NCI-H2196 treated with DMSO at 0.1 percent for 48 hours (cell line): ENCODE measurements around the gene KIDINS220.

Experiments used
- DNase-seq: peaks from one replicate; lab custom pipeline; 2025; ENCODE audit not compliant: unreplicated experiment; lab: John Stamatoyannopoulos, UW

Gene KIDINS220

GRCh38 chr2:8851811-8852560 lies 14.6 kb upstream of the KIDINS220 start:
- no peak for DNase-seq

- DNase-seq = no peak
Observed at GRCh38 chr2:8850845-8851487, 13.6 kb upstream of the KIDINS220 start.

GRCh38 chr2:8849327-8849726 lies 11.9 kb upstream of the KIDINS220 start:
- no peak for DNase-seq

- no peak for DNase-seq
Observed at GRCh38 chr2:8848328-8849100, 11.1 kb upstream of the KIDINS220 start.

GRCh38 chr2:8847400-8847799 lies 10.0 kb upstream of the KIDINS220 start:
- no peak for DNase-seq

- DNase-seq = no peak
Observed at GRCh38 chr2:8841932-8842331, 4.5 kb upstream of the KIDINS220 start.

GRCh38 chr2:8840475-8841091 lies 3.2 kb upstream of the KIDINS220 start:
- no peak for DNase-seq

- DNase-seq = no peak
Observed at GRCh38 chr2:8839189-8839965, 2.0 kb upstream of the KIDINS220 start.

GRCh38 chr2:8837795-8838140 lies 355 bp upstream of the KIDINS220 start:
- DNase-seq = no peak

GRCh38 chr2:8835279-8835678 lies 2.1 kb downstream of the KIDINS220 start:
- no peak for DNase-seq

GRCh38 chr2:8833853-8834252 lies 3.6 kb downstream of the KIDINS220 start:
- DNase-seq = no peak

GRCh38 chr2:8831516-8831915 lies 5.9 kb downstream of the KIDINS220 start:
- DNase-seq = no peak

- DNase-seq = no peak
Observed at GRCh38 chr2:8827729-8828128, 9.7 kb downstream of the KIDINS220 start.

- no peak for DNase-seq
Observed at GRCh38 chr2:8822218-8822617, 15.2 kb downstream of the KIDINS220 start.

GRCh38 chr2:8821276-8822217 lies 15.9 kb downstream of the KIDINS220 start:
- no peak for DNase-seq

GRCh38 chr2:8819948-8820347 lies 17.5 kb downstream of the KIDINS220 start:
- no peak for DNase-seq

GRCh38 chr2:8819194-8819593 lies 18.2 kb downstream of the KIDINS220 start:
- DNase-seq = no peak

GRCh38 chr2:8817221-8817620 lies 20.2 kb downstream of the KIDINS220 start:
- no peak for DNase-seq

GRCh38 chr2:8806885-8807704 lies 30.3 kb downstream of the KIDINS220 start:
- no peak for DNase-seq
